Measurements from ENCODE around the gene SIAH3.
A peak's percentile ranks its signal among the peaks of the same experiment; 100 is the strongest.

SIAH3 gene

DNA sequence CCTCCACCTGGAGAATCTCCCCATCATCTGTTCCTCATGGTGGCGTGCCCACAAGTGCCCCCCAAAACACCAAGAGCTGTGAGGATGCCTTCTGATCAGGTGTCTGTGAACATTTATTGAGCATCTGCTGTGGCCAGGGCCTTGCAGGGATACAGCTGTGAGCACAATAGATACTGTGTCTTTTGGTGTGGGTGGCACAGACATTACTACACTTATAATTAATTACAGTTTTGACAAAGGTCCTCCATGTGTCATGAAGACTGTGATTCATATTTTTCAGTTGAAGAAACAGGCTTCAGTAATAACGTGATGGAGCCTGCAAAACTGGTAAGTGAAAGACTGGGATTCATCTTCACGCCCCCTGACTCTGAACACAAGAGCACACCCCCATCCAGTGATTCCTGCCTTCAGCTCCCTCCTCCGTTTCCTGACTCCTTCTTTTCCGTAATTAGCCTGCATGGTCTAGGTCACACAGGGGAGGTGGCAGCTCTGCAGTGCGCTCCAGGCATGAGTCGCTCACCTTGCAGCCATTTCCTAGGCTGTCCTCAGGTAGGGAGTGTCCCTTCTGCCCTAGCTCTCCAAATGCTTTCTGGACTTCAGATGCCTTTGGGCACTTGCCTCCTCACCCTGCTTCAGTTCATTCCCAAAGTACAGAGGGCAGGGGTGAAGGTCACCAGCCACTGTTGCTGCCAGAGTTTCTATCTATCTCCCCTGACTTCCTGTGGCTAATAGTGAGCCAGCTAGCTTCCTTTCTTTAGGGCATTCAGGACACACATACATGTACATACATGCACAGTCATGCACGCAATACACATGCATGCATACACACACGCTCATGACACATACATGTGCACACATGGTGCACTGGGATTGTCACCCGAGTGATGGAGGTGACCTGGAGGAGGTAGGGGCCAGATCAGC is 66.5 kb downstream of the SIAH3 start:
- Mint-ChIP-seq H3K36me3 (ENCODE audit: low read depth) (no peaks in the 10 kb centered on the region), H3K9me3 (no peaks in the 10 kb centered on the region), H3K4me3 (no peak overlapping the region), H3K27ac (peak overlapping the region in 1 of 3 experiments; percentile 42), H3K4me1 (peaks cover 66% of the 10 kb centered on the region), H3K27me3 (ENCODE audit: low read depth) (peaks cover 12% of the 10 kb centered on the region)
- TF ChIP-seq, protein P1, sequence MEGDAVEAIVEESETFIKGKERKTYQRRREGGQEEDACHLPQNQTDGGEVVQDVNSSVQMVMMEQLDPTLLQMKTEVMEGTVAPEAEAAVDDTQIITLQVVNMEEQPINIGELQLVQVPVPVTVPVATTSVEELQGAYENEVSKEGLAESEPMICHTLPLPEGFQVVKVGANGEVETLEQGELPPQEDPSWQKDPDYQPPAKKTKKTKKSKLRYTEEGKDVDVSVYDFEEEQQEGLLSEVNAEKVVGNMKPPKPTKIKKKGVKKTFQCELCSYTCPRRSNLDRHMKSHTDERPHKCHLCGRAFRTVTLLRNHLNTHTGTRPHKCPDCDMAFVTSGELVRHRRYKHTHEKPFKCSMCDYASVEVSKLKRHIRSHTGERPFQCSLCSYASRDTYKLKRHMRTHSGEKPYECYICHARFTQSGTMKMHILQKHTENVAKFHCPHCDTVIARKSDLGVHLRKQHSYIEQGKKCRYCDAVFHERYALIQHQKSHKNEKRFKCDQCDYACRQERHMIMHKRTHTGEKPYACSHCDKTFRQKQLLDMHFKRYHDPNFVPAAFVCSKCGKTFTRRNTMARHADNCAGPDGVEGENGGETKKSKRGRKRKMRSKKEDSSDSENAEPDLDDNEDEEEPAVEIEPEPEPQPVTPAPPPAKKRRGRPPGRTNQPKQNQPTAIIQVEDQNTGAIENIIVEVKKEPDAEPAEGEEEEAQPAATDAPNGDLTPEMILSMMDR (IDR thresholded peaks at IDR 0.05; ENCODE audit: unreplicated experiment in 3 of 3) = no peak

DNA sequence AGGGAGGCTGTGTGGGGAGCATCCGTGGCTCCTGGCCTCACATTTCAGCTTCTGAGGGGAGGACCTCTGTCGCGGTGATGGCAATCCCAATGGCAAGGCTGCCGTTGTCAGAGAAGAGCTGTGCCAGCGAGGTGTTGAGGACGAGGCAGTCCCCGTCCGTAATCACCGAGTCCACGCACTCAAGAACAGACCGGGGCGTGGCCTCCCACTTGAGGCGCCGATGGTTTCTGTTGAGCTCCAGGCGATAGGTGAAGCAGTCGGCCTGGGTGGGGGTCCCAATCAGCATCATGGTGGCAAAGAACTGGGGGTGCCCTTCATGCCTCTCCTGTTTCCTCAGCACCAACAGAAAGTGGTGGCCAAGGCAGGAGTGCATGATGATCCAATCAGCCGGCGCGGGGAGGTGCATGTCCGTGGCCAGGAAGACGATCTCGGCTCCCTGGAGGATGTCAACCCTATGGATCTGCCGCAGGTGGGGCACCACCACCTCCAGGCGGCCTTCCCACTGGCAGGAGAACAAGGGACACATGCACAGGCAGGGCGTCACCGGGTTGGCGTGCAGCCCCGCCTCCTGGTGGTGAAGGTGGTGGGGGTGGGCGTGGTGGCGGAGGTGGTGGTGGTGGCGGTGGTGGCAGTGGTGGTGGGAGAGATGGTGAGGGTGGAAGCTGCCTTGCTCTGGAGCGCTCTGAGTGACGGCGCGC is 68.1 kb downstream of the SIAH3 start:
- TF ChIP-seq, protein P1 (IDR thresholded peaks at IDR 0.05; ENCODE audit: unreplicated experiment in 3 of 3) = no peak
- no peak overlapping the region for H3K4me3 Mint-ChIP-seq
- H3K27ac Mint-ChIP-seq = no peak overlapping the region
- peaks cover 70% of the 10 kb centered on the region for H3K4me1 Mint-ChIP-seq
- no peaks in the 10 kb centered on the region for H3K9me3 Mint-ChIP-seq
- peaks cover 8% of the 10 kb centered on the region for H3K27me3 Mint-ChIP-seq (ENCODE audit: low read depth)
- no peaks in the 10 kb centered on the region for H3K36me3 Mint-ChIP-seq (ENCODE audit: low read depth)

DNA sequence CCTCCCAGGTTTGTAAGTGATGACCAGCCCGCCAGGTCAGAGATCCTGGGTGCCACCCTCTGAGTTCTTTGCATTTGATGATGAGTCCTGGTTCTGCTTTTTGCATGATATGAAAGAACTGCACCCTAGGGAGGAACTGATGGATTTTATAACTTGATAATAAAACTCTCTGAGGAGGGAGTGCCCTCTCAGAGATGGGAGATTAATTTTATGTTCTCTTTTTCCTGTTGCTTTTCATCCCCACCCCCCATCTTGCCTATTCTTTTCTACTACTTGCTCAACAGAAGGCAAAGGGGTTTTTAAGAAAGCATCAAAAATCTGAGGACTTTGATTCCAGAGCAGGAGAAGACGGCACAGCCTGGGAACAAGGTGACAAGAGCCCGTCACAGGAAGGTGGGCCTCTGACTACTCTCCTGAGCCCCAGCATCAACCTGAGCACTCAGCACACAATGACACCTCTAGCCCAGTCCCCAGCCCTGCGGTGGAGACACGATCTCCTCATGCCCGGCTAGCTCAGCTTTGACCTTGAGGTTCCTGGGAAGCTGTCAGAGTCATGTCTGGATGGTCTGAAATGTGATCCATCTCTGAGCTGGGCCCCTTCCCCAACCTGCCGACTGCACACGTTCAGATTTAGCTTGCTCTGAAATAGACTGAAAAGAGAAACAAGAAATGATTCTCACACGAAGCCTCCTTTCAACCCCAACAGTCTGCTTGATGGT is 69.1 kb downstream of the SIAH3 start:
- Mint-ChIP-seq H3K36me3 (ENCODE audit: low read depth) (no peaks in the 10 kb centered on the region), H3K27ac (peak overlapping the region; percentile 77 to 82 (median 79)), H3K4me3 (peak overlapping the region in 2 of 3 experiments; percentile 17 to 48), H3K9me3 (no peaks in the 10 kb centered on the region), H3K27me3 (ENCODE audit: low read depth) (peaks cover 7% of the 10 kb centered on the region), H3K4me1 (peaks cover 73% of the 10 kb centered on the region)
- TF ChIP-seq, protein P1 (IDR thresholded peaks at IDR 0.05; ENCODE audit: unreplicated experiment in 3 of 3) = no peak

DNA sequence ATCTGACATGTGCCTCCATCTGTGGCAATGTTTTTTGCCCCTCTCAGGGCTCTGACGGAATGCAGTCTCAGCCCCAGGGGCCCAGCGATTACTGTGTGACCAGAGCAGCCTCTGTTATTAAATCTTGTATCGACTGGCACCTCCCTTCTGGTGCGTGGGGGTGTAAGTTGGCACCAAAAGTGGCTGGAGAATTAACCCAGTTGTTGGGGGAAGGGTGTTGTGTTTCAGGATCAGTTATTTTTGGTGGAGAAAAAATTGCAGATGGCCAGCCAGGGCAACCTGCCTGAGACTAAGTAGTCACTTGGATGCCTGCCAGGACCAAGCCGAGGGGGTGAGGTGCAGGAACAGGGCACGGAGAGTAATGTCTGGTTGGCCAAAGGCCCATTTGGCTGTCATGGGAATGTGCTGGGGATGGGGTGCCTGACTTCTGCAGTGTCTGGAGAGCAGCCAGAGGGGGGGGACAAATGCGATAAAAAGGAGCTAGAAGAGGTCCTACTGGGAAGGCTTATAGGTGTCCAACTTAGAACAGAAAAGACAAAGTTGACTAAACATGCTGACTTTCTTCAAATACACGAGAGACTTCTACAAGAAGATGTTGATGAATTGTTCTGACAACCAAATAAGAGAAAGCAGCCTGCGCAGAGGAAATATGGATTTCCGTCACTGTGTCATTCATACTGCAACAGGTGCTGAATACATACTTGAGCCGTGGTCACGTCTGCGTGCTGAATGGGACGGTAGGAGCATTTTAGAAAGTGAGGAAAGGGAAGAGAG is 69.8 kb downstream of the SIAH3 start:
- Mint-ChIP-seq H3K27me3 (ENCODE audit: low read depth) (peaks cover 4% of the 10 kb centered on the region), H3K4me1 (peaks cover 67% of the 10 kb centered on the region), H3K27ac (peak overlapping the region; percentile 77 to 82 (median 79)), H3K9me3 (no peaks in the 10 kb centered on the region), H3K4me3 (peak overlapping the region in 2 of 3 experiments; percentile 17 to 48), H3K36me3 (ENCODE audit: low read depth) (no peaks in the 10 kb centered on the region)
- TF ChIP-seq, protein P1 (IDR thresholded peaks at IDR 0.05; ENCODE audit: unreplicated experiment in 3 of 3) = no peak

- Mint-ChIP-seq H3K4me3 (no peak overlapping the region), H3K27ac (no peak overlapping the region), H3K36me3 (ENCODE audit: low read depth) (no peaks in the 10 kb centered on the region), H3K27me3 (ENCODE audit: low read depth) (peaks cover 5% of the 10 kb centered on the region), H3K4me1 (peaks cover 61% of the 10 kb centered on the region), H3K9me3 (no peaks in the 10 kb centered on the region)
- TF ChIP-seq, protein P1 (IDR thresholded peaks at IDR 0.05; ENCODE audit: unreplicated experiment in 3 of 3) = no peak
These were observed 71.7 kb downstream of the SIAH3 start for GRCh38 chr13:45779901-45780300.

All from nephron (organoid).